NCI-H1048 (cell line): ENCODE data around the gene ROGDI.

Experiments used
- DNase-seq: peaks from one replicate; lab custom pipeline; 2025; lab: John Stamatoyannopoulos, UW

Gene ROGDI

DNA sequence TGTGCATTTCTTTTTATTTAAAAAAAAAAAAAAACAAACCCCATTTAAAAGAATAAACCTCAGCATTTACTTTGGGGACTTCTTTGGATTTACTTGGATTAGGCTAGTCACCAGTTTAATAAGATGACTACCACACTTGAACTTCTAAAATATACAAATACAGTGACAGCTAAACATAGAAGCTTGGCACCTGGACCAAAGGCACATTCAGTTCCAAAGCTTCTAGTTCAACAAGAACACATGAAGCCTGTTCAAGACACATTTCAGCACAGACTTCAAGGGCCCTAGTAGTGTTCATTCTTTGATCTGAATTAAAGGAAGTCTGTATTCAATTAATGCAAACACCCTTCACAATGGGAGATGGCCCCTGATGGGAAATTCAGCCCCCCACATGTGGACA, 11.6 kb upstream of the ROGDI start:
- no peak for DNase-seq

DNA sequence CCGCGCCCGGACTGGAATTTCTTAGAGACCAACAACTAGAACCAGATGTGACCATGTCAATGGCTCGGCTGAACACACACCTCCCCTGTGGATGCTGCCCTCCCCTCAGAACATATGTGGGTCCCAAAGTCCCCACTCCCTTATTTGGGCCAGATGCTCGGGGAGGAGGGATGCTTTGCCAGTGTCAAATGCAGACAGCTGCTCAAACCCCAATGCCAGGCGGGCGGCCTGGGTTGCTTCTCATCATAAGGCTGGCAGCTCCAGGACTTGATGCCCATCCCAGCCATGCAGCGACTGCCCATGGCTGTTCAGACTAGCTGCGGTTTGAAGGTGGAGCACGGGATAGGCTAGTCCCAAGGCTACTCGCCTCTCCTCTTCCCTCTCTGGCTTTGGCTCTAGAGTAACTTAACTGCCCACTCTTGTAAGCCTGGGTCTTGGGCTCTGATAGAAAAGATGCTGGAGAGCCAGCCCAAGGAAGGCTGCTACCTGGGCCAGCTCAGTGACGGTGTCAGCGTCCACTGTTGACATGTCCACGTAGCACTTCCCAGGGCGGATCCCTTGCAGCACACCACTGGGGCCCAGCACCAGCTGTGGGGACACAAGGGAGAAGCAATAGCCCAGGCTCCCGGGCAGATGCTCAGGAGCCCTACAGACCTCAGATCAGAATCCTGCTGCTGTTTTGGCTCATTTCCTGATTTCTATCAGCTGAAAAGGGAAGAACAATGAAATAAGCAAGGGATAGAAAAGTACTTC, 11.0 kb upstream of the ROGDI start:
- DNase-seq, result no peak

DNA sequence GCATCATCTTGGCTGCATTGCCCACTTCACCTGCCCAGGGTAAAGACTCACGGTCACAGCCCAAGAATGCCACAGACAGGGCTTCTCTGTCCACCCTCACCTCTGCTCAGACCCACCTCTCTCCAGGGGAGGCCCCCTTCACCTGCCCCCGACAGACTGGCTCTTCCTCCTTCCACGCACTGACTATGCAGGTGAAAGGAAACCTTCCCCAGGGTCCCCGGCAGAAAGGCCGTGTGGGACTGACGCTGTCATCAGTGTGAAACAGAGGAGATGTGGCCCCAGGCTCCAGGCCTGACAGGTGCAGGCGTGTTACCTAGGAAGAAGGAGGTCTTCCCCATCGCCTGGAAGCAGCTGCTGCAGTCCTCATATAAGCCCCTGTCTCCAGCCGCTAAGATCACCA, 9.3 kb upstream of the ROGDI start:
- DNase-seq, result no peak

DNA sequence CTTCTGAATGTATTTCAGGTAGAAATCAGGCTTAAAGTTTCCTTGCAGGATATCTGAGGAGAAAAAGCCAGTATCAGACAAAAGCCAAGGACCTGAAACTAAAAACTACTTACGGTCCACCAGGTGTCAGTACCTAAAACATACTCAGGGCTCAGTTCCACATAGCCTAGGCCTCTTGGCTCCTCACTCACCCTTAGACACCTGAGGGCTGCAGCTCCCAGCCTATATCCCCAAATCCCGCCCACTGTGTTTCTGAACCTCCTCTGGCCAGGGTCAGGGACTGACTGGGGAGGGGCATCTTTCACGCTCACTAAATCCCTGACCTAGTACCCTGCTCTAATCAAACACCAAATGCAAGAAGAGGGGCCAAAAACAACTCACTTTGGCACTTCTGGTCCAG, 8.8 kb upstream of the ROGDI start:
- no peak for DNase-seq

DNA sequence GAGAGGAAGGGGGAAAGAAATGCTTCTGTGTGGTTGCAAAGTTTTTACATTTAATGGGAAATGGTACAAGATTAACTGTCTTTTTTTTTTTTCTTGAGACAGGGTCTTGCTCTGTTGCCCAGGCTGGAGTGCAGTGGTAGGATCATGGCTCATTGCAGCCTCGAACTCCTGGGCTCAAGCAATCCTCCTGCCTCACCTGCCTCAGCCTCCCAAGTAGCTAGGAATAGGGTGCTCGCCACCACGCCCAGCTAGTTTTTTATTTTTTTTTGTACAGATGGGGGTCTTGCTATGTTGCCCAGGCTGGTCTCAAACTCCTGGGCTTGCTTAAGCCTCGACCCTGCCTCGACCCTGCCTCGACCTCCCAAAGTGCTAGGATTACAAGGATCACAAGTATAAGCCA, 3.8 kb upstream of the ROGDI start:
- DNase-seq, result no peak

DNA sequence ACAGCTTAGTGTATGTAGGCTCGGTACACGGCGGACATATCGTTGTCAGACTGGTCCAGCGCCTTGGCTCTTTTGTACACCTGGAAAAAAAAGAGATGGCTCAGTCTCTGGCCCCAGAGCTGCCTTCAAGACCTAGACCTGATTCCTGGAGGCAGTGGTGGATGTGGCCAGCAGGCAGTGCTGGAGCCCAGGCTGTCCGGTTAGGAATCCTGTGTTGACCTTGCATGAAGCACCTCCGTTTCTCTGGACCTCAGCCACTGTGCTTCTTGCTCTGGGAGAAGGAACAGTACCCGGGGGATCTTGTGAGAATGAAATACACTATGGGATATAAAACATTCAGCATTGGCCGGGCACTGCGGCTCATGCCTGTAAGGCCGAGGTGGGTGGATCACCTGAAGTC, 2.8 kb upstream of the ROGDI start:
- no peak for DNase-seq

DNA sequence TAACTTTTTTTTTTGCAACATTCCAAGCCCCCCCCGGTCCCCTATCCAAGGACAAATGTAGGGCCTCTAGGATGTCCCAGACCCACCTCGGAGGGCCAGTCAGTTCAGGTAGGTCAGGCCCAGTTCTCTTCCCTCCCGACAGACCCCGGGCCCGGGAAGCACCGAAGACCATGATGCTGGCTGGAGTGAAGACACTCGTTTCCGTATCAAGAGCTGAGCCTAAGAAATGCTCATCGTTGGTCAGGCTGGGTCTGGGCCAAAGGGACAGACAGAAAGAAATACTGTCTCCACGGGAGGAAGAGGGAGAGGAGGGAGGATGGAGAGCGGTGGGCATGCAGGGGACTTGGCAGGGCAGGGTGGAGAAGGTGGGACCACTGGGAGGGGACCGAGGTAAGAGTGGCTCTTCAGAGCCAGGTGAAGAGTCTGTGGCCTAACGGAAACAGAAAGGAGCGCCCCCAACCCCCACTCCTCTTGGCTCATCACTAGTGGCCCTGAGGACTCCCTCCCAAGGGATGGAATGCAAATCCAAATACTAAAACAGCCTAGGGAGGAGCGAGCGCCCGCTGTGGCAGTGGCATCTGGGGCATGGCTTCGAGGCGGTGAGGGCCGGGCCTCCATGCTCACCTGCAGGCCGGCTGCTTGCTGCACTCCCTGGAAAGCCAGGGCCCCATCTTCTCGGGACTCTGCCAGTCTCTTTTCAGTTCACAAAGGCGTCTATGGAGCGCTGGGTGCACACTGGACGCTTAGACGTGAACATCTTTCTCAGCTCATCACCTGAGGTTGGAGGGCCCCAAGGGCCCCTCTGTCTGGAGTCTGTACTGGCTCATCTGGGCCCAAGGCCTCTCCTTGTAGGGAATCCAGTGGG, 1.7 kb upstream of the ROGDI start:
- DNase-seq, result no peak

DNA sequence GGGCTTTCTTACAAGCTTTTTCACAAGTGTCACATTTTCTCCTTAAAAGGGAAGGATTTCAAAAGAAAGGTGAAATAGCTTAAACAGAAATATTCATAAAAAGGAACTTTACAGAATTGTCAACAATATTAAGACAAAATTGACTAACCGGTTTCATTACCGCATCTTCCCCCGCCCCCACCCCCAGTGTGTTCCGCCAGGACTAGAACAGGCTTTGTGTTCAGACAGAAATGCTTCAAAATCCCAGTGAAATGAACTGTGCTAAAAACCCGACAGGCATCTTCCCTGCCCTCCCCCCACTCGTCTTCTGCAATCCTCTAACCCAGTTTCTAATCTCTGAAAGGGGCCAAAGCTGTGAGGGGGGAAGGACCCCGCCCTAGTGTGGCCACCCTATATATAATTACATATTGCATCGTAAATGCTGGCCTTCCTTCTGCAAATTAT, 990 bp upstream of the ROGDI start:
- DNase-seq, result no peak

DNA sequence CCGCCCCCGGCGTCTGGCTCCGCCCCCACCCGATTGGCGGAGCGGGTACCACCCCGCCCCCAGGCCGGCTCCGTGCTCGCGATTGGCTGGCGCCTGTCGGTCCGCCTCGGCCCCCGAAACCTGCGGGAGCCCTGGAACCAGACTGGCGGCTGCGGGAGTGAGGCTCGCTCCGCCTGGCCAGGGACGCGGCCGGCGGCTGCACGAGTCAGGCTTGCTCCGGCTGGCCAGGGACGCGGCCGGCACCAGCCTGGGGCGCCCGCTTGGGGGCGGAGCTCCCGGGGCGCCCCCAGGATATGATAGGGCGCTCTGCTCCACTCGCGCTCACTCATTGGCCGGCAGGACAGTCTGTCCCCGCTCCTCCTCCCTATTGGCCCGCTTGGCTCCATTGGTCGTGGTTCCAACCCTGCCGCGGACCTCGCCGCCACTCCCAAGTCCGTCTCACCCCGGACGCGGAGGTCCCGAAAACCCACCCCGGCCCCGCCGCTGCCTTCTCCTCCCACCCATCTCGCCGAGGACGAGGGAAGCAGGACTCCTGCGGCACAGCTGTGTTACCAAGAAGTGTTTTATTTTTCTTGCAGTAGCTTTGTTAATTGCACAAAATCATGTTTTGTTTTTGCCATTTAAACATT, 340 bp upstream of the ROGDI start:
- peak; percentile 46 for DNase-seq

DNA sequence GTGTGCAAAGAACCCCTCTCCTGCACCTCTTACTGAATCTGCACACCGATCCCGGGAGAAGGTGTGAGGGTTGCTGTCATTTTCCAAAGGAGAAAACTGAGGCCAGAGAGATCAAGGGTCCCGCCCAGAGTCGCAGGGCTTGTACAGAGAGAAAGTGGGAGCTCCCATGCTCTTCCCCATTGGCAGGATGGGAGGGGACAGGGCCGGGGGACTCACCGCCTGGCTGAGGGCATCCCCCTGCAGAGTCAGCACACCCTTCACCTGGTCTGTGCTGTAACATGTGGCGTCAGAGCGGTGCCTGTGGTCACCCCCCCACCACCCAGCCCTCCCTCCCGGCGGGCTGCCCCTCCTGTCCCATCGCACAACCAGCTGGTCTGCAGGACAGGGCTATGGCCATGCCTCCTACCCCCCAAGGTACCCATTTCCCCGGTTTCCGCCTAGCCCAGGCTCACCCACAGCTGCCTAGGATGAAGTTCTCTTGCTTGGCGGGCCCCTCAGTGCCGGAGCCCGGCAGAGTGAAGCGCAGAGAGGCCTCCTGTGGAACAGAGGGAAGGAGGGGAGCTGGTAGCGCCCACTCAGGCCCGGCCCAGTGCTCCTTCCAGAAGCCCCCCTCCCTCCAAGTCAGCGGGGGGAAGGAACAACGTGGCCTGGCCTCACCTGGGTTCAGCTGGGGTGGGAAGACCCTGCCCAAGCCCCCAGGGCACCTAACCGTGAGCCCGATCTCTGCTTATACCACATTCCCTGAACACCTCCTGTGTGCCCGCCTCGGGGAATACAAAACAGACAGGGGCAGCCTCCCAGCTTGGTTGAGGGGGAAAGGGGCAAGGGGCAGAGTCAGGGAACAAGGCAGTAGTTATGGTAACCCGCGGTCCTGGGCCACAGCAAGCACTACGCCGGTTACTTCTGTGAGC, 1.1 kb downstream of the ROGDI start:
- DNase-seq, result no peak

DNA sequence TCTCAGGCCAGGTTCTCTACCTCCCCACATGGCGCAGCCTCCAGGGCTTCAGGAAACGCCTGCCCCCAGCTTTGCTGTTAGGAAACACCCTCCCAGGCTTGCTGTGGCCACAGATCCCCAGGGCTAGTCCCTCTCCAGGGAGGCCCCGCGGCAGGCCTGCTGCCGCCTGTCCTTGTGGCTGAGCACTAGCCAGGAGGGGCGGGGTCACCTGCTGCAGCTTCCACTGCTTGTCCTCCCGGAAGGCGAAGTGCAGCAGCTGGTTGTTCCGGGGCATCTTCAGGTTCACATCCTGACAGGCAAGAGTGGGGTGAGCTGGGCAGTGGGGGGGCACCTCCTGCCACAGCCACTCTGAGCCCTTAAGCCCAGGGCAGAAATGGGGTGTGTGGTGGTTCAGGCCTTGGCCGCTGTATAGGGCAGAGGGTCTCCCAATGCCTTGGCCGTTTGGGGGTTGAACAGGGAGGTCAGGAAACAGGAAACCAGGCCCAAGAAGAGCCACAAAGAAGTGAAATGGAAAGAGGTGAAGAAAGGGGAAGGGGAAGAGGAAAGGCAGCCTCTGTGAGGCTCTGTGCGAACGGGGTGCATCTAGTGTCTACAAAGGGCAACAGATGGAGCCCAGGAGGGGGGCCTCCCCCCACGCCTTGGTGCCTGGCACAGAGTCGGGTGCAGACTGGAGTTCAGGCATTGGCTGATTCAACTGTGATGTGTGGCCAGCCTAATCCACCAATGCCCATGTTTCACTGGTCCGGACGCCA, 2.0 kb downstream of the ROGDI start:
- no peak for DNase-seq

DNA sequence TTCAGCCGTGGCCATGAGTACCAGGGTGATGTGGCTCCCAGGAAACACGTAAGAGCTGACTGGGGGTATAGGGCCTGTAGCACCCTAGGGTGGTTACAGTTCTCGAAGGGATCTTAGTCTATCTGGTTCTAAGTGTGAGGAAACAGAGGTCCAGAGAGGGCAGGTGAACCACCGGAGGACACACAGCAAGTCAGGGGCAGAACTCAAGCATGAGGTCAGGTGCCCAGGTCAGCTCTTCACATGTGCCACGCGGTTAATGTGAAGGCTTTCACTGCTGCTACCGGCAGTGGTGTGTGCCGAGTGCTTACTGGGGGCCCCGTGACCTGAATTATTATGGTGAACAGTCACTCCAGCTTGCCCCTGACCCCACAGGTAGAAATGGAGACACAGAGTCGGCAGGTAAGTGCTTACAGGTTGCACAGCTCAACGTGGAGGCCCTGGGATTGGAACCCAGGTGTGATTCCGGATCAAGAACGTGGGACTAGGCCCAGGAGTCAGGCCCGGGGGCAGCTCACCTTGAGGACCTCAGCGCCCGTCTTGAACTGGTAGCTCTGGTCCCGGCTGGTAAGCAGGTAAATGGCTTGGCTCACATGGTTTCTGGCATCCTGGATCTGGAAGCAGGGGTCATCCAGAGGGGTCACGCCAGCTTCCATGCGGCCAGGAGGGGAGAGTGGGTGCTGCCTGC, 3.1 kb downstream of the ROGDI start:
- no peak for DNase-seq

DNA sequence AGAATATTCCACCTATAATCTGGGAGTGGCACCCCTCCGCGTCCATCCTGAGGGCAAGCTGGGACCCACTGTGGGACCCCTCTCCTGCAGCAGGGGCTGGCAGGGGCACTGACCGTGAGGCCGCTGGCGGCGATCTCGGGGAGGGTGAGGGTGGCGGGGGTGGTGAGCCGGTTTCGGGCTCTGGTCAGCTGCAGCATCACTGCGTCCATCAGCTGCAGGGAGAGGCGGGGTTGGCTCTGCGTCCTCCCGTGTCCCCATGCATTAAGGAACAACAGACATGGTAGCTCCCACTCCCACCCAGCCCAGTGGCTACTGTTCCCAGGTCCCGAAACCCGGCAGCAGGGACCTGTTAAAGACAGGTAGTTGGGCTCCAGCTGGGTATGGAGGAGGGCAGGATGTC, 4.0 kb downstream of the ROGDI start:
- DNase-seq, result no peak

DNA sequence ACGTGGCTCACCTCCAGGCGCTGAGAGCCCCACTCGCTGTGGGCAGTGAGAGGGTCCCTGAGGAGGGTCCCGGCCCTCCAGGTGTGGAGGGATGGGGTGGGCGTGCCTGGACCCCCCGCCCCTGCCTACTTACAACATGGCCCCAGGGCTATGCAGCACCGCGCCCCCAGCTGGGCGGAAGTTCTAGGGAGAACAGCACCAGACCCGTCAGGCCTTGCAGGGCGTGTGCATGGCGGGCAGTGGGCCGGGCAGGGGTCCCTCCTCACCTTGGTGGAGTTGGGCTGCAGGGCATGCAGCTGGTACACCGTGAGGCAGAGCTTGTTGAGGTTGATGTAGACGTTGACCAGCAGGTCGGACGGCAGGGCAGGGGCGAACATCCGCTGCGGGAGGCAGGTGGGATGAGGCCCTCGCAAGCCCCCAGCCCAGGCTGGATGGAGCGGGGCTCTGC, 4.6 kb downstream of the ROGDI start:
- no peak for DNase-seq

DNA sequence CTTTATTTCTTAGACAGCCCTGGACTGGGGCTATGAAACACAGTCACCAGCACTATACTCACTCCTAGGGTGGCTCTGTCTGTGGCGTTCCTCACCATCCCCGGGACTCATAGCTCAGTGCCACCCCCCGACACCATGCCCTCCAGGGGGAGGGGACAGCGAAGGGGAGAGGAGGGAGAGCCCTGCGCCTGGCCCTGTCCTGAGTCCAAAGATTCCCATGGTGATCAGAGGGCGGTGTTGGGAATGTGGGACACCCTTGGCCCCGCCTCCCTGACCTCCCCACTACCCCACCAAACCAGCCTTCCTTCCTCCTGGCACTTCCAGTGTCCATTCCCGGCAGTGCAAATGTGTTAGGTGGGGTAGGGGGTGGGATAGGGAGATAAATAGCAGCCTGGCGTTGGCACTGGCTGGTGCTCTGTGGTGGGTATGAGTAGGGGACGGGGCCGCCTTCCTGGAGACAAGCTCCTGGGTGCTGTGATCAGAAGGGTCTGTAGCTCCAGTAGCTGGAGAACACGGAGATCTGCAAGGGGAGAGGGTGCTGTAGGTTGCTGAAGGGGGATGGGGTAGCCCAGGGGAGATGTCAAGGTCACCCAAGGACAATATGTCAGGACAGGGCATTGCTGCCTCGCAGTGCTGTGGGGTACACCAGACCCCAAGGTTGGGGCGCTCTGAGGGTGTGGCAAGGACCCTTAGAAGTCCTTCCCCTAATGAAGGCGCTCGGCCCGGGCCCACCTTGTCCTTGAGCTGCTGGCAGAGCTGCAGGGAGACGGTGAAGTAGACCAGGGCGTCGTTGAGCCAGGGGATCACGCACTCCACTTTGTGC, 5.2 kb downstream of the ROGDI start:
- DNase-seq, result no peak

DNA sequence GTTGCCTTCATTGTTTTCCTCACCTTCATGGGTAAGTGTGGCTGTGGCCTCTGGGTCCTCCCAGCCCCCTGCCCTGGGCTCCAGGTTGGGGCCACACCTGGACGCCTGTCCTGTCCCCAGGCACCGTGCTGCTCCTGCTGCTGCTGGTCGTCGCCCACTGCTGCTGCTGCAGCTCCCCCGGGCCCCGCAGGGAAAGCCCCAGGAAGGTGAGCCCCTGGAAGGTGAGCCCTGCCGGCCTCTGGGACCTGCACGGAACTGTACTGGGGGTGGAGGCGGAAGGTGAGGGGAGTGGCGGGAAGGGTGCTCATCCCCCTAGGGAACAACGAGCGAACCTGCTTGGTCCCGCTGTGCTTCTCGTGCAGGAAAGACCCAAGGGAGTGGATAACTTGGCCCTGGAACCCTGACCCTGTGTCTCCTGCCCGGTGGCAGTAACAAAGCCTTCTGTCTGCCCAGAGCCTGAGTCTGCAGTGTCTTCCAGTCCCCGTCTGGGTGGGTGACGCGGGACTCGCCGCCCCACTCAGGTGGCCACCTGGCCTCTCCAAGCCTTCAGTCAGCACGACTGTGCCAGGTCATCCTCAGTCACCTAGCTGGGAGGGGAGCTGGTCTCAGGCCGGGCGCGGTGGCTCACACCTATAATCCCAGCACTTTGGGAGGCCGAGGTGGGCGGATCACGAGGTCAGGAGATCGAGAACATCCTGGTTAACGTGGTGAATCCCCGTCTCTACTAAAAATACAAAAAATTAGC, 6.4 kb downstream of the ROGDI start:
- no peak for DNase-seq

DNA sequence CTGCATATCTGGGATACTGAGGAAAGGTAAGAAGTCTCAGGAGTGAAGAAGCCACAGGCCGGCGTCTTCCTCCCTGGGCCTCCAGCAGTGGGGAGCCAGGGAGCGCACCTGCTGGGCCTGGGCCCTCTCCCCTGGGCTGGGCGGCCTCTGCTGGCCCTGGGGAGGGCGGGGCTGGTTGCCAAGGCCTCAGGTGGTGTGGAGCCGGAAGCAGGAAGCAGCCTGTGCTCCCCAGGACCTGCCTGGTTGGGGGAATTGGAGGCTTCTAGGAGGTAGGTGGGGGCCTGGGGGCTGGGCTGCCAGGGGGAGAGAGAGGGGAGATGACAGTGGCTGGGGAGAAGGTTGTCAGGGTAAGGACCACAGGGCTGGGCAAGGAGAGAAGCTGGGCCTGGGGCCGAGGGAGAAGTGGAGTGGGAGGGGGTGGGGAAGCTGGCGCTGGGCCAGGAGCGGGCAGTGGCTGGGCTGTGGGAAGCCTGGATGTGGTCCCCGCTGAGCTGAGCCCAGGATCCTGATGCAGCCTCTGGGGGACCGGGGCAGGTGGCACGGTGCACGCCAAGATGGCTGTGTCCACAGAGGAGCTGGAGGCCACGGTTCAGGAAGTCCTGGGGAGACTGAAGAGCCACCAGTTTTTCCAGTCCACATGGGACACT, 7.1 kb downstream of the ROGDI start, which contains the start of gene SMIM22:
Gene SMIM22 (plus strand): TSS at position 189 of the 647 bp plus-strand sequence. CDS start 366 bp downstream, at position 555.
- DNase-seq, result no peak

DNA sequence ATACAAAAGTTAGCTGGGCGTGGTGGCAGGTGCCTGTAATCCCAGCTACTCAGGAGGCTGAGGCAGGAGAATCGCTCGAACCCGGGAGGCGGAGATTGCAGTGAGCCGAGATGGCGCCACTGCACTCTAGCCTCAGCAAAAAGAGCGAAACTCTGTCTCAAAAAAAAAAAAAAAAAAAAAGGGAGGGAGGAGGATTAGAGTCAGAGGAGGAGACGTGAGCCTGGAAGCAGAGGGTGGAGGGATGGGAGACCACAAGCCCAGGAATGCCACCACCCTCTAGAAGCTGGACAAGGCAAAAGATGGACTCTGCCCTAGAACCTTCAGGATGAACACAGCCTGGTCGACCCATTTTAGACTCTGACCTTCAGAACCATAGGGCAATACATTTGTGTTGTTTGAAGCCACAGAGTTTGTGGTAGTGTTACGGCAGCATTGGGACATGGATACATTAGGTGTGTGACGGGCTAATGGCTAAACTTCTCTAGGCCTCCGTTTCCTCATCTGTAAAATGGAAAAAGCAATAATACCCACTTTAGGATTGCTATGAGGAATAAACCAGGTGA, 9.4 kb downstream of the ROGDI start:
- no peak for DNase-seq
